IMR-90 (cell line): ENCODE measurements around the gene A3GALT2. TPM values are rescaled to one million over a fixed set of nuclear protein-coding genes. Genes with fewer than 3 reads are reported as not detected.

Experiments used
- ATAC-seq: fragments of 200-7000 bp; cut with Tn5 transposase; 2 replicates; pipeline ENCODE4 v1.9.1; 2020; ENCODE audit warnings: low read depth, mild to moderate bottlenecking, moderate library complexity
- BruUV-seq: library from RNA; stranded (reverse); fragments of 400-500 nt; replicated peaks from 2 replicates; lab custom pipeline; 2021; lab: Mats Ljungman, UMichigan
- CTCF ChIA-PET: fragments of 300-600 bp; formaldehyde crosslinking; extraction: SDS; loops from one replicate; lab custom pipeline; 2021; ENCODE audit warnings: antibody characterized with exemption; lab: Yijun Ruan, JAX
- POLR2A ChIA-PET: fragments of 300-600 bp; sonication (Branson Sonifier 250); formaldehyde crosslinking; loops from one replicate; lab custom pipeline; 2022; ENCODE audit warnings: antibody characterized with exemption; ENCODE audit not compliant: unreplicated experiment; lab: Charles Lee
- DNase-seq: peaks from one replicate; pipeline ENCODE4 v3.0.0; 2013
- H2AFZ ChIP-seq: replicated peaks from 2 replicates; pipeline ENCODE3; 2013; ENCODE audit warnings: low read length, mild to moderate bottlenecking; ENCODE audit not compliant: poor library complexity
- H2AK5ac ChIP-seq: 2 replicates; pipeline ENCODE4 v1.6.1; 2013; ENCODE audit warnings: low read depth, low read length, inconsistent platforms
- H2AK9ac ChIP-seq: replicated peaks from 2 replicates; pipeline ENCODE3; 2013; ENCODE audit warnings: mild to moderate bottlenecking, low read depth, low read length, moderate library complexity; ENCODE audit not compliant: poor library complexity
- H2BK120ac ChIP-seq: 2 replicates; pipeline ENCODE4 v1.6.1; 2013; ENCODE audit warnings: low read depth, low read length, inconsistent platforms
- H2BK15ac ChIP-seq: 3 replicates; pipeline ENCODE4 v1.6.1; 2013; ENCODE audit warnings: low read depth, low read length, inconsistent platforms
- H2BK20ac ChIP-seq: 2 replicates; pipeline ENCODE4 v1.6.1; 2013; ENCODE audit warnings: low read depth, mild to moderate bottlenecking, inconsistent platforms, low read length, moderate library complexity
- H2BK5ac ChIP-seq: 2 replicates; pipeline ENCODE4 v1.6.1; 2013; ENCODE audit warnings: mild to moderate bottlenecking, low read depth, low read length, inconsistent platforms; ENCODE audit not compliant: poor library complexity, severe bottlenecking
- H3K14ac ChIP-seq: replicated peaks from 2 replicates; pipeline ENCODE4 v1.6.1; 2013; ENCODE audit warnings: low read depth, low read length, inconsistent platforms
- H3K18ac ChIP-seq: 2 replicates; pipeline ENCODE4 v1.6.1; 2013; ENCODE audit warnings: low read depth, low read length, control low read depth
- H3K23ac ChIP-seq: 2 replicates; pipeline ENCODE4 v1.6.1; 2013; ENCODE audit warnings: low read depth, low read length, inconsistent platforms
- H3K27ac ChIP-seq: 2 replicates; pipeline ENCODE4 v1.5.1; 2013; ENCODE audit warnings: mild to moderate bottlenecking, control low read depth, low read length; ENCODE audit not compliant: insufficient read depth
- H3K27me3 ChIP-seq: 2 replicates; pipeline ENCODE4 v1.6.1; 2013; ENCODE audit warnings: low read length; ENCODE audit not compliant: control insufficient read depth, insufficient read depth
- H3K36me3 ChIP-seq: 2 replicates; pipeline ENCODE4 v1.6.1; 2013; ENCODE audit warnings: low read length, mixed read lengths; ENCODE audit not compliant: control insufficient read depth, insufficient read depth
- H3K4ac ChIP-seq: 2 replicates; pipeline ENCODE4 v1.6.1; 2013; ENCODE audit warnings: low read depth, low read length, inconsistent platforms
- H3K4me1 ChIP-seq: 2 replicates; pipeline ENCODE4 v1.6.1; 2013; ENCODE audit warnings: low read length, mixed read lengths; ENCODE audit not compliant: control insufficient read depth, insufficient read depth
- H3K4me2 ChIP-seq: 2 replicates; pipeline ENCODE4 v1.6.1; 2013; ENCODE audit warnings: low read depth, mild to moderate bottlenecking, control low read depth, low read length, moderate library complexity
- H3K4me3 ChIP-seq: 2 replicates; pipeline ENCODE4 v1.5.1; 2013; ENCODE audit warnings: low read depth, mild to moderate bottlenecking, control low read depth, low read length, moderate library complexity; ENCODE audit not compliant: insufficient read depth
- H3K56ac ChIP-seq: 2 replicates; pipeline ENCODE4 v1.6.1; 2013; ENCODE audit warnings: low read length, inconsistent platforms; ENCODE audit not compliant: insufficient read depth; ENCODE audit errors: extremely low read depth
- H3K79me1 ChIP-seq, 2 experiments: 2 replicates each; pipeline ENCODE4 v1.6.1; 2013; ENCODE audit warnings: low read length in 2 of 2, inconsistent platforms in 1 of 2, low read depth in 1 of 2
- H3K9ac ChIP-seq: 2 replicates; pipeline ENCODE4 v1.6.1; 2013; ENCODE audit warnings: low read depth, low read length, control low read depth
- H3K9me1 ChIP-seq: 2 replicates; pipeline ENCODE4 v1.6.1; 2013; ENCODE audit warnings: low read length, inconsistent platforms; ENCODE audit not compliant: insufficient read depth
- H3K9me3 ChIP-seq: 2 replicates; pipeline ENCODE4 v1.6.1; 2013; ENCODE audit warnings: low read length; ENCODE audit not compliant: control insufficient read depth, insufficient read depth
- H4K20me1 ChIP-seq: 2 replicates; pipeline ENCODE4 v1.6.1; 2013; ENCODE audit warnings: low read length, inconsistent platforms; ENCODE audit not compliant: insufficient read depth
- H4K5ac ChIP-seq: 2 replicates; pipeline ENCODE4 v1.6.1; 2013; ENCODE audit warnings: mild to moderate bottlenecking, low read depth, low read length, control low read depth
- H4K8ac ChIP-seq, 2 experiments: 2 replicates each; pipeline ENCODE4 v1.6.1; 2013; ENCODE audit warnings: low read depth in 2 of 2, low read length in 2 of 2, control low read depth in 1 of 2, inconsistent platforms in 1 of 2
- H4K91ac ChIP-seq: 2 replicates; pipeline ENCODE4 v1.6.1; 2013; ENCODE audit warnings: low read depth, low read length, inconsistent platforms; ENCODE audit not compliant: insufficient read depth
- CEBPB ChIP-seq: IDR thresholded peaks from 2 replicates; pipeline ENCODE4 v1.6.1; 2012; ENCODE audit warnings: low read depth, low read length, improper control_type of control experiment
- CHD1 ChIP-seq: IDR thresholded peaks from 2 replicates; pipeline ENCODE4 v1.6.1; 2012; ENCODE audit warnings: low read depth, low read length, improper control_type of control experiment
- CTCF ChIP-seq: conservative IDR thresholded peaks from 2 replicates; pipeline ENCODE4 v1.5.1; 2012; ENCODE audit warnings: mild to moderate bottlenecking, low read depth, low read length, improper control_type of control experiment
- ELK1 ChIP-seq: fragments of 150-350 bp; IDR thresholded peaks from 2 replicates; pipeline ENCODE4 v1.6.1; 2016; ENCODE audit warnings: low read depth, mild to moderate bottlenecking, low read length, moderate library complexity, borderline replicate concordance
- FOS ChIP-seq: fragments of 150-350 bp; IDR thresholded peaks from 2 replicates; pipeline ENCODE4 v1.6.1; 2016; ENCODE audit warnings: low read depth, low read length
- MAFK ChIP-seq: IDR thresholded peaks from 2 replicates; pipeline ENCODE4 v1.6.1; 2012; ENCODE audit warnings: low read depth, low read length, improper control_type of control experiment
- MAZ ChIP-seq: IDR thresholded peaks from 2 replicates; pipeline ENCODE4 v1.6.1; 2012; ENCODE audit warnings: low read depth, mild to moderate bottlenecking, low read length, improper control_type of control experiment, moderate library complexity, borderline replicate concordance
- MXI1 ChIP-seq: IDR thresholded peaks from 2 replicates; pipeline ENCODE4 v1.6.1; 2012; ENCODE audit warnings: low read depth, mild to moderate bottlenecking, low read length, moderate library complexity, borderline replicate concordance
- NFE2L2 ChIP-seq: fragments of 150-350 bp; IDR thresholded peaks from 2 replicates; pipeline ENCODE4 v1.6.1; 2016; ENCODE audit warnings: low read depth, mild to moderate bottlenecking, low read length
- POLR2A ChIP-seq: IDR thresholded peaks from 2 replicates; pipeline ENCODE4 v1.6.1; 2012; ENCODE audit warnings: mild to moderate bottlenecking, low read depth, low read length
- RAD21 ChIP-seq: IDR thresholded peaks from 2 replicates; pipeline ENCODE4 v1.6.1; 2012; ENCODE audit warnings: low read length, improper control_type of control experiment
- RCOR1 ChIP-seq: IDR thresholded peaks from 2 replicates; pipeline ENCODE4 v1.6.1; 2012; ENCODE audit warnings: mild to moderate bottlenecking, low read length, improper control_type of control experiment; ENCODE audit not compliant: insufficient replicate concordance
- SMC3 ChIP-seq: fragments of 150-350 bp; IDR thresholded peaks from 2 replicates; pipeline ENCODE4 v1.6.1; 2016; ENCODE audit warnings: low read depth, mild to moderate bottlenecking, antibody characterized with exemption, low read length, moderate library complexity
- USF2 ChIP-seq: fragments of 150-350 bp; IDR thresholded peaks from 2 replicates; pipeline ENCODE4 v1.6.1; 2017; ENCODE audit warnings: mild to moderate bottlenecking, antibody characterized with exemption, low read length, low read depth
- WGBS, 2 experiments: methylation state at CpG; one replicate each; pipeline versions ENCODE4 v1.1.5 to v1.1.7; 2013; ENCODE audit warnings: missing lambda C conversion rate in 2 of 2; ENCODE audit not compliant: insufficient read length in 1 of 2; ENCODE audit errors: extremely low coverage in 2 of 2; 5-methylcytosine and 5-hydroxymethylcytosine counted together
- dilution Hi-C: fragments of 300-500 bp; cut with HindIII; formaldehyde crosslinking; loops from one replicate; pipeline ENCODE4 v1.14.3; 2018; ENCODE audit warnings: low sequenced_read_pairs; ENCODE audit not compliant: unreplicated experiment
- in situ Hi-C: fragments of 300-500 bp; cut with MboI; formaldehyde crosslinking; loops from 3 replicates; pipeline ENCODE4 v1.14.3; 2019; ENCODE audit warnings: low sequenced_read_pairs, inconsistent platforms, mixed read lengths
- intact Hi-C: fragments of 100-400 bp; cut with micrococcal nuclease; formaldehyde crosslinking; loops from 2 replicates; pipeline ENCODE4 v1.10.0; 2022
- polyA plus RNA-seq, 3 experiments: library from polyadenylated mRNA; depleted of rRNA; stranded (reverse); fragments of >200 nt; gene quantifications; 2 replicates each; pipeline ENCODE4 v1.2.3, GENCODE V29; 2012; ENCODE audit warnings: low replicate concordance in 1 of 3
- total RNA-seq: library from RNA; depleted of rRNA; stranded (reverse); fragments of >200 nt; gene quantifications from 2 replicates; pipeline ENCODE4 v1.2.3, GENCODE V29; 2012

The A3GALT2 gene
- total and polyA plus RNA-seq, 2 of the 4 experiments (the other 2 are of a cell fraction) = not detected

GRCh38 chr1:33370301-33370700, 49.4 kb upstream of the A3GALT2 start:
- peak; percentile 48 for ATAC-seq
- H3K27ac ChIP-seq = no peak overlapping the region; the same call in 1 of the 2 replicates
- H3K4ac ChIP-seq = 0 out of 2 replicates have a peak overlapping the region, but pooled peaks have one; percentile 24
- H3K23ac ChIP-seq = no peak overlapping the region
- no peak overlapping the region for H2BK5ac ChIP-seq
- no peak overlapping the region for H3K18ac ChIP-seq
- H4K91ac ChIP-seq = peak overlapping the region; percentile 57; the same call in 1 of the 2 replicates
- H4K8ac ChIP-seq = 0 out of 4 replicates have a peak overlapping the region, but pooled peaks of 1 of the 2 experiments have one; percentile 24
- H3K36me3 ChIP-seq = peaks cover 10% of the 10 kb centered on the region; the same call in 1 of the 2 replicates
- H3K4me2 ChIP-seq = no peak overlapping the region
- 0 out of 3 replicates have a peak overlapping the region, but pooled peaks have one; percentile 1 for H2BK15ac ChIP-seq
- H3K4me1 ChIP-seq = peaks cover 30% of the 10 kb centered on the region
- WGBS, 2 experiments = no CpG with 5 or more reads among the region's 4 CpGs
- peaks cover 16% of the 10 kb centered on the region for H3K9me1 ChIP-seq
- H2AK5ac ChIP-seq = peak overlapping the region; percentile 5; the same call in 1 of the 2 replicates
- no peak overlapping the region for H3K56ac ChIP-seq
- intact Hi-C loops (loop anchor here (5.0 kb wide), 1 partner anchor 242 kb away; no protein-coding TSS in a partner anchor), dilution Hi-C loops (no loop called here), in situ Hi-C loops (no loop called here)
- POLR2A ChIA-PET = no interaction called here
- no peak overlapping the region for H4K5ac ChIP-seq
- peak; percentile 77 for DNase-seq
- H3K9ac ChIP-seq = no peak overlapping the region
- BruUV-seq = no TSS peak
- peak overlapping the region; percentile 59 for H2AFZ ChIP-seq
- no peak overlapping the region for H2AK9ac ChIP-seq
- no peaks in the 10 kb centered on the region for H3K9me3 ChIP-seq
- H3K79me1 ChIP-seq = peaks cover 0 to 7% of the 10 kb centered on the region in 2 experiments; a peak in 2 of 4 replicates
- H2BK20ac ChIP-seq = no peak overlapping the region
- no peak for TF ChIP-seq POLR2A
- TF ChIP-seq SMC3 = peak; percentile 27
- peak; percentile 15; the same call in 1 of the 2 replicates for TF ChIP-seq MAZ
- no peak for TF ChIP-seq USF2
- TF ChIP-seq CHD1 = no peak
- no peak for TF ChIP-seq RCOR1
- TF ChIP-seq NFE2L2 = no peak
- TF ChIP-seq RAD21 = peak; percentile 13; the same call in 1 of the 2 replicates
- no peak for TF ChIP-seq CTCF
- TF ChIP-seq MAFK = no peak
- no peak for TF ChIP-seq ELK1
- TF ChIP-seq CEBPB = peak; percentile 88
- no peak for TF ChIP-seq MXI1
- TF ChIP-seq FOS = no peak
- H3K4me3 ChIP-seq = no peak overlapping the region
- H3K27me3 ChIP-seq = no peaks in the 10 kb centered on the region
- H3K14ac ChIP-seq = no peak overlapping the region; the same call in 1 of the 2 replicates
- no peaks in the 10 kb centered on the region; the same call in 1 of the 2 replicates for H4K20me1 ChIP-seq
- peak overlapping the region; percentile 5; the same call in 1 of the 2 replicates for H2BK120ac ChIP-seq
- CTCF ChIA-PET = interaction anchor here (3.0 kb wide), 1 partner anchor 75 kb away, joined by 10 read pairs; no protein-coding TSS in a partner anchor
